IPS-NIHi7 (cell line): Measurements from ENCODE around the gene SPRY2.
"Not testable (repeated sequence)": the region's sequence is repeated elsewhere in the genome, so short reads cannot be mapped to it uniquely, and the experiment has no call there.

Source experiments
- DNase-seq: peaks from one replicate; pipeline ENCODE4 v3.0.0; 2012; ENCODE audit warnings: mixed read lengths; ENCODE audit errors: extremely low spot score

Gene SPRY2

GRCh38 chr13:80341101-80341755, at the start of gene SPRY2:
SPRY2 (minus strand) TSS chr13:80341126; CDS start chr13:80337705, 3,421 bp downstream.
- peak; percentile 83 for DNase-seq

GRCh38 chr13:80390338-80390737, 49.4 kb upstream of the SPRY2 start:
- no peak for DNase-seq

DNA sequence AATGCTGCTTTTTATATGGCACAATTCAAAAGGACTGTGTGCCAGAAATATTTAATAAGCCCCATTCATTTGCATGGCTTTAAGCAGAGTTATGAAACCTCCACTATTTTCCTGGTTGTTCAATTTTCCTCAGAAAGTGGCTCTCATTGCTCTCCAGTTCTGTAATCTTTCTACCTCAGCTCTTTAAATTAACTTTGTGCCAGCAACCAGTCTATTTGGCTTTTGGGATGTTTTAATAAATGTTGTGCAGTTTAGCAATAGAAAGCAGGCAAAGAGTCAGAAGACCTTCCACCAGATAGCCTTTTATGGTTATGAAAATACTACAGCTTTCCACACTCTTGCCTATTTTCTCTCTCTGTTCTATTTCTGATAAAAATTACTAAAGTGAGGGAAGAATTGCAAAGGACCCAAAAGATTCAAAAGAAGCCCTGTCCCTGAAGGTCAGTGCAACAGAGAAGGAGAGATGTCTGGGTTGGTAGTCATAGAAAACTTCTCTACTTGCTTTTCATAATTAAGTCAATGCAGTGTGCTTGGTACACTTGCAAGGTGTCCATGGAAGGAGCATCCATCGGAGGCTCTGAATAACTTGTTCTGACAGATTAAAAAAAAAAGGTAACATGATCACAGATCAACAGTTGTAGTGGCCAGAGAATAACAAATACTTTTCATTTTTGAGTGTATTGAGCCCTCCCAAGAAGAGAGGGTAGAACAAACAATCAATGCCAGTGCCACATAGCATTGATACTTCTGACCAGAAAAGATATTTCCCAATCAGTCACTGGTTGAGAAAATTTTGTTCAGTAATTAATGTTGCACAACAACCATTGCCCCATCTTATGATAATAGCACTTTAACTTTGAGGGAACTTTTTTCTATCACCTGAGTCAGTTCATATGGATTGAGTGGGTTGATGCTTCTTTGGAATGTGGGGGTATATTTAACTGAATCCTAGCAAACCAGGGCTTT, 48.4 kb upstream of the SPRY2 start:
- DNase-seq = no peak

DNA sequence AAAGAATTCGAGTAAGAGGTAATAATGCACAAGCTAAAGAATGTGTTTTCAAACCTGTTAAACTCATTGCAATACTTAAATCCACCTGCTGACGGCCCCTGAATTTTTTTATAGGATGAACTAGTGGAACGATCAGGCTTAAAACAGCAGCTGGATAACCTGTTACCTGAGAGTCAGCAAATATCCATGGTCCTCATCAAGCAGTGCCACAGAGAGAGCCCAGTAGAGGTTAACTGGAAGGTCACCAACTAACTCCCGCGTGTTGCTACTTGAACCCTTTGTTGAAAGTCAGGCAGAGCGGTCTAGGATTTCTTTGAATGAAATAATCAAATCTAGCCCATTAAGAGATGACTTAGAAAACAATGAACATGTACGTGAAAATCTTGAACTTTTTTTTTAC, 47.6 kb upstream of the SPRY2 start:
- DNase-seq = no peak

GRCh38 chr13:80386592-80386991, 45.7 kb upstream of the SPRY2 start:
- DNase-seq = no peak

GRCh38 chr13:80386002-80386401, 45.1 kb upstream of the SPRY2 start:
- no peak for DNase-seq

DNA sequence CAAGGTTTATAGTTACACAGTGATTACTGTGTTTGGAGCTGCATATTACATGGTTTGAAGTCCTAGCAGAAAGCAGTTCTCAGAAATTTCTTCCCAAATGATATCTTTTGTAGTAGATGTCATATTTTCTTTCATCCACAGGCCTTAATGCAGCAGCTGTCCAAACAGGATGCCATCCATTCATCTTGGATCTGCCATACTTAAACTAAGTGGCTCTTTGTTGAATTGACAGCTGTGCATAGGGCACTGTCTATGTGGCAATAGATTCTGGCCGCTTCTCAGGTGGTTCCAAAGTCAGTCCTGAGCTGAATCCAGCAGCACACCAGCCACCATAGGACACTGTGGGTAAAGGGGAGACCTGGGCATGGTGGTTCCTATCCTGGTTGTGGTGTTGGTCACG, 41.6 kb upstream of the SPRY2 start:
- DNase-seq = no peak

- DNase-seq = no peak
Measured at GRCh38 chr13:80379245-80379644, 38.3 kb upstream of the SPRY2 start.

- no peak for DNase-seq
Measured at GRCh38 chr13:80376554-80376953, 35.6 kb upstream of the SPRY2 start.

DNA sequence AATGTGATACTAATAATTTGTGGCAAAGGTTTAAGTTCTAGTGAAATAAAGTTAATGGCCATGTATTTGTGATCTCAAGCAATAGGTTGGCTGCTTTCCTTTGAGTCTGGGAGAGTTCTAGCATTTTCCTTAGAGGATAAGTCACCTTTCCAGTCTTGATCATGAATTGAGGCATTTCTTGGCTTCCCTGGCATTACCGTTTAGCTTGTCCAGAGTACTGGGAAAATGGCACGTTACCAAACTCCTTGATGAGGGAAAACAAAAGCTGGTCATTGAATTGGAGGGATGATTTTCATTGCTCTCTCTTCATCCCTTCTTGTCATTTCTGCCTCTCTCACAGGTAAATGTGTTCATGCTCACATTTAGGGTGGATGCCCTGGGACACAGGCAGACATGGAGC, 34.0 kb upstream of the SPRY2 start:
- DNase-seq = no peak

- DNase-seq = no peak
Measured at GRCh38 chr13:80374444-80374843, 33.5 kb upstream of the SPRY2 start.

DNA sequence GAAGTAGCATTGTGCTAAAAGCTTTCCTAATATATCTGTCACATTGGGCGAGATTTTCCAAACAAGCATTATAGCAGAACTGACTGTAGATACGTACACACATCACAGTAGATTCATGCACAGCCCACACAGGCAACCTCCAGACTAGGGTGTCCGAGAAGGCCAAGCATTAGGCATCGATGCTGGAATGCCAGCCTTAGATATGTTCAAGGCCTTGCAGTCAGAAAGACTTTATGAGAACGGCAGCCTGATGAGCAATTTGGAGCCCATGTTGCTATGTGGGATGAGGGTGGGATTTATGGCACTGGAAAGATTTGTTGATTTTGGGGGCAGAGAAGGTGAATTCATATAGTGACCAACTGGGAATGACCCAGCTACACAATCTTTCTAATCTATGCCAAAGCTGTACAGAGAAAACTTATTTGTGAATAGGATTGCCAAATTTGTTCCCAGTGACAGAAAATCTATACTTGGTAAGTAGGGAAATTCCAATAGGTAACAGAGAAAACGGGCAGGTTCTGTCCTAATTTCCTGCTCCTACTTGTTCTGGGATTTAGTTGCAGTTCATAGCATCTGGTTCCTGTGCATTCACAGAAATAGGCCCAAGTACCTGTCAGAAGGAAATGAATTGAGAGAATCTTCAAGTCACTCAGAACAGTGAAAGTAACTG, 31.0 kb upstream of the SPRY2 start:
- DNase-seq = no peak

GRCh38 chr13:80367473-80367872, 26.5 kb upstream of the SPRY2 start:
- DNase-seq = no peak

DNA sequence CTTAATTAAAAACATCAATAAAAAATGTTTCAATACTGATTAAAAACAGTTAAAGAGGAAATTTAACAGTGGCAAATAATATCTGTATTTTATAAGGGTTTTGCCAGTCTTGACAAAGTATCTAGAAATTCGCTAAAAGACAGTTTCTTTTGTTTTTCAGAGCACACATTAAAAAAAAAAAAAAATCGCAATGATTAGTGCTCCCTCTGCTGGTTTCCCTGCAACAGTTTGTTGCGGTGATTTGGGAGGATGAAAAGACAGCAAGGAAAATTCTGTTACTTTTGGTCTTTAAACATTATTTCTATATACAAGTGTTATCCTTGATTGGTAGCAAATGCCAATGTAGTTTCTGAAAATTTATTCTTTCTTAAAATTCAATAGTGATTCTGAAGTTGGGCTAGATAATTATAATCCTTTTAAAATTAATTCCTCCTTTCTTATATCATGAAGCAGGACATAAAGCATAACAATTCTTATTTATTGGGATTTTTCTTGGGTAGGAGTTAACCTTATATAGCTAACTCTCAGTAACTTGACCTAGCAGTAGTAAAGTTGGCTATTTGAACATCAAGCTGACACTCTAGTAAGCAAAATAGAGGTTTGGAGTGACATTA, 23.1 kb upstream of the SPRY2 start:
- DNase-seq = no peak

DNA sequence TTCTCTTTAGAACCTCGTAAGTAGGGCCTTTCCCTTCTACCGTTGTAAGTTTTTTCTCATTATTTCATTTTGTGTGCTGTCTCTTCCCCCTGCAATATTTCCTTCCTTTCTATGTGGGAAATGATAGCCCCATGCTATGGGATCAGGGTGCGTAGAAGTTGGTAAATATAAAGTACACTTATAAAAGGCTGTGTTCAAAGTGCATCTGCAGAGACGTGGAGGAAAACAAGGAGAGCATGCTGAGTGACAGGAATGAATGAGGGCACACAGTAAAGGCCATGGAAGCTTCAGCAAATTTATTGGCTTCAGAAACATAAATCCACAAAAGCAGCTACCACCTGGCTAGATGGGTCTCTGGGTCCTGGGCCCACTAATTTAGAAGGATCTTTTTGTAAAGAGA, 21.6 kb upstream of the SPRY2 start:
- no peak for DNase-seq

GRCh38 chr13:80361883-80362327, 21.0 kb upstream of the SPRY2 start:
- peak; percentile 51 for DNase-seq

GRCh38 chr13:80361298-80361697, 20.4 kb upstream of the SPRY2 start:
- no peak for DNase-seq

DNA sequence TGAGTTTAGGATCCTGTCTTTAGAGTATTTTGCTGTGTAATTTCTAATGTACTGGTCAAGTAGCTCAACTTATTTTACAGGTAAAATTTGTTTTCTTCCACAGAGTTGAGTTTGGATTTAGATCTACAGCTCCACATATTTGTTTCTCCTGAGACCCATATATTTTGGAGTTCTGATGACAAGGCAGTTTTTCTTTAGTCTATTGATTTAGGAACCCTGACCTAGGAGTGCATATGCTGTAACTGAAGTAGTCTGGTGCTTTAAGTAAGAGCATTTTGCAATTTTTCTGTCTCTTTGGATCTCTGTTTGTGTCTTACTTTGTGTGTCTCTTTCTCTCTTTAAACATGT, 19.5 kb upstream of the SPRY2 start:
- DNase-seq = no peak

DNA sequence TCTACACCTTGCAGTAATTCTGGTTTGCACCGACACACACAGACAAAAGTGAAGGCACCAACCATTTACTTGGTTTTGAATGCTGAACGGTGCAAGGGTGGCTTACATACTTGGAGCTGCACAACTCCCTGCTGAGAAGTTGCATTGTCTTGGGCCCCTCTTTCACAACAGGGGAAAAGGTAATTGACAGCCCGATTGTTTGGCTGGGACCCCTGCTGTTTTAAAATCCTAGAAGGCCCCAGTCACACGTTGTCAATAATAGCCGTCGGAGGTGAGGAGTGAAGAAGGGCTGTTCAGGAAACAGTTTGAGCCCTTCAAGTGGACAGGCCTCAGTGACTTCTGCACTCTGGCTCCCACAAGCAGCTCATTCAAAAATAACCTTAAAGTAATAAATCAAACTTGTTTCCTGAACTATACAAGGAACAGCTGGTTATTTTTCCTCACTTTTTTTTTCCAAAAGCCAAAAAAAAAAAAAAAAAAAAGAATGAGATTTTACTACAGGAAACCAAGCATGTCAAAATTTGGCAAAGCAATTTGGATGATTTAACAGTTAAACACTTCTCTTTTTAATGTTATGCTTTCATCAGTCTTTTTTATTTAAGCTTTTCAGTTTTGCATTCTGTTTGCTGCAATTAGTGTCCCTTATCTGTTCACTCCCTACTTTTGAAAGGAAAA, 19.0 kb upstream of the SPRY2 start:
- DNase-seq = peak; percentile 48

- DNase-seq = peak; percentile 67
Measured at GRCh38 chr13:80359414-80359777, 18.5 kb upstream of the SPRY2 start.

DNA sequence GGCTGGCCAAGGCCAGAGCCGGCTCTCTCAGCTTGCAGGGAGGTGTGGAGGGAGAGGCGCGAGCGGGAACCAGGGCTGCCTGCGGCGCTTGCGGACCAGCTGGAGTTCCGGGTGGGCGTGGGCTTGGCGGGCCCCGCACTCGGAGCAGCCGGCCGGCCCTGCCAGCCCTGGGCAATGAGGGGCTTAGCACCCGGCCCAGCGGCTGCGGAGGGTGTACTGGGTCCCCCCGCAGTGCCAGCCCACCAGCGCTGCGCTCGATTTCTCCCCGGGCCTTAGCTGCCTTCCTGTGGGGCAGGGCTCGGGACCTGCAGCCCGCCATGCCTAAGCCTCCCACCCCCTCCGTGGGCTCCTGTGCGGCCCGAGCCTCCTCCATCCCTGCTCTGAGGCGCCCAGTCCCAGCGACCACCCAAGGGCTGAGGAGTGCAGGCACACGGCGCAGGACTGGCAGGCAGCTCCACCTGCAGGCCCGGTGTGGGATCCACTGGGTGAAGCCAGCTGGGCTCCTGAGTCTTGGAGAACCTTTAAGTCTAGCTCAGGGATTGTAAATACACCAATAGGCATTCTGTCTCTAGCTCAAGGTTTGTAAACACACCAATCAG, 14.7 kb upstream of the SPRY2 start:
- DNase-seq = not testable (repeated sequence)
